H9 (cell line): ENCODE data around the gene RBM22. TPM values are rescaled to one million over a fixed set of nuclear protein-coding genes. Genes with fewer than 3 reads are reported as not detected.
A peak's percentile ranks its signal among the peaks of the same experiment; 100 is the strongest.

Source experiments
- DNase-seq: peaks from one replicate; pipeline ENCODE4 v3.0.0-alpha.2; 2017
- H2AFZ ChIP-seq: one replicate; pipeline ENCODE4 v1.6.1; 2013; ENCODE audit warnings: mild to moderate bottlenecking, low read length, control low read depth, moderate library complexity
- H2AK5ac ChIP-seq: 2 replicates; pipeline ENCODE4 v1.6.1; 2013; ENCODE audit warnings: low read length, control low read depth, mixed read lengths; ENCODE audit not compliant: insufficient read length
- H2BK120ac ChIP-seq: one replicate; pipeline ENCODE4 v1.6.1; 2013; ENCODE audit warnings: low read depth, mild to moderate bottlenecking, low read length, control low read depth, inconsistent platforms; ENCODE audit not compliant: poor library complexity, severe bottlenecking
- H2BK12ac ChIP-seq: 2 replicates; pipeline ENCODE4 v1.6.1; 2013; ENCODE audit warnings: low read length, control low read depth, mixed read lengths, low read depth; ENCODE audit not compliant: insufficient read length
- H2BK15ac ChIP-seq: 2 replicates; pipeline ENCODE4 v1.6.1; 2013; ENCODE audit warnings: low read depth, low read length, control low read depth
- H2BK20ac ChIP-seq: one replicate; pipeline ENCODE4 v1.6.1; 2013; ENCODE audit warnings: low read depth, mild to moderate bottlenecking, low read length, control low read depth, inconsistent platforms; ENCODE audit not compliant: poor library complexity, severe bottlenecking
- H2BK5ac ChIP-seq: 2 replicates; pipeline ENCODE4 v1.6.1; 2013; ENCODE audit warnings: low read length, control low read depth, mixed read lengths; ENCODE audit not compliant: insufficient read length
- H3K14ac ChIP-seq: 2 replicates; pipeline ENCODE4 v1.6.1; 2013; ENCODE audit warnings: low read length, control low read depth; ENCODE audit not compliant: insufficient read depth
- H3K18ac ChIP-seq: 2 replicates; pipeline ENCODE4 v1.6.1; 2013; ENCODE audit warnings: low read depth, mild to moderate bottlenecking, mixed read lengths, low read length, control low read depth; ENCODE audit not compliant: insufficient read length
- H3K23ac ChIP-seq: 2 replicates; pipeline ENCODE4 v1.6.1; 2013; ENCODE audit warnings: low read length, control low read depth, mixed read lengths, low read depth; ENCODE audit not compliant: insufficient read length
- H3K23me2 ChIP-seq: 2 replicates; pipeline ENCODE4 v1.6.1; 2013; ENCODE audit warnings: low read depth, mild to moderate bottlenecking, mixed read lengths, low read length, control low read depth; ENCODE audit not compliant: insufficient read length, poor library complexity, severe bottlenecking
- H3K27ac ChIP-seq: 2 replicates; pipeline ENCODE4 v1.5.1; 2013; ENCODE audit warnings: low read length, control low read depth, mixed read lengths, low read depth; ENCODE audit not compliant: insufficient read length
- H3K27me3 ChIP-seq: 2 replicates; pipeline ENCODE4 v1.6.1; 2013; ENCODE audit warnings: low read length, control low read depth, inconsistent platforms; ENCODE audit not compliant: insufficient read depth
- H3K4ac ChIP-seq: 2 replicates; pipeline ENCODE4 v1.6.1; 2013; ENCODE audit warnings: low read depth, mild to moderate bottlenecking, control low read depth, inconsistent platforms, low read length, moderate library complexity
- H3K4me1 ChIP-seq: 2 replicates; pipeline ENCODE4 v1.6.1; 2013; ENCODE audit warnings: low read length, control low read depth, inconsistent platforms; ENCODE audit not compliant: insufficient read depth
- H3K4me2 ChIP-seq: 2 replicates; pipeline ENCODE4 v1.6.1; 2013; ENCODE audit warnings: low read length, control low read depth, mixed read lengths; ENCODE audit not compliant: insufficient read length, insufficient read depth
- H3K56ac ChIP-seq: 2 replicates; pipeline ENCODE4 v1.6.1; 2013; ENCODE audit warnings: low read depth, mild to moderate bottlenecking, mixed read lengths, low read length, control low read depth; ENCODE audit not compliant: insufficient read length
- H3K79me1 ChIP-seq: 2 replicates; pipeline ENCODE4 v1.6.1; 2013; ENCODE audit warnings: low read depth, mild to moderate bottlenecking, moderate library complexity, low read length, control low read depth, inconsistent platforms; ENCODE audit not compliant: insufficient read depth, poor library complexity, severe bottlenecking
- H3K79me2 ChIP-seq: 2 replicates; pipeline ENCODE4 v1.6.1; 2013; ENCODE audit warnings: low read length, control low read depth, inconsistent platforms; ENCODE audit not compliant: insufficient read depth
- H3K9ac ChIP-seq: 2 replicates; pipeline ENCODE4 v1.6.1; 2013; ENCODE audit warnings: low read length, control low read depth, mixed read lengths; ENCODE audit not compliant: insufficient read length; ENCODE audit errors: extremely low read depth
- H3K9me3 ChIP-seq: one replicate; pipeline ENCODE4 v1.6.1; 2013; ENCODE audit warnings: low read depth, low read length, inconsistent platforms; ENCODE audit not compliant: control insufficient read depth
- H3T11ph ChIP-seq: one replicate; pipeline ENCODE4 v1.6.1; 2013; ENCODE audit warnings: mild to moderate bottlenecking, low read length, control low read depth, inconsistent platforms
- H4K20me1 ChIP-seq: one replicate; pipeline ENCODE4 v1.6.1; 2013; ENCODE audit not compliant: control insufficient read depth, insufficient read length, insufficient read depth
- H4K5ac ChIP-seq: 2 replicates; pipeline ENCODE4 v1.6.1; 2013; ENCODE audit warnings: low read depth, mild to moderate bottlenecking, mixed read lengths, low read length, control low read depth; ENCODE audit not compliant: insufficient read length
- H4K8ac ChIP-seq: replicated peaks from 2 replicates; pipeline ENCODE4 v1.6.1; 2013; ENCODE audit warnings: low read length, control low read depth, mixed read lengths, low read depth; ENCODE audit not compliant: insufficient read length
- H4K91ac ChIP-seq: 2 replicates; pipeline ENCODE4 v1.6.1; 2013; ENCODE audit warnings: low read depth, mild to moderate bottlenecking, moderate library complexity, mixed read lengths, low read length, control low read depth; ENCODE audit not compliant: insufficient read length
- H3K27ac Mint-ChIP-seq, 3 experiments: 2 replicates in 2 of 3; 3 replicates in 1 of 3; pipeline ENCODE4 v1.8.0; 2020 to 2021; ENCODE audit warnings: mixed read lengths in 3 of 3, mild to moderate bottlenecking in 1 of 3, moderate library complexity in 1 of 3
- H3K27me3 Mint-ChIP-seq: 2 replicates; pipeline ENCODE4 v1.8.0; 2021; ENCODE audit warnings: low read depth, mild to moderate bottlenecking, moderate library complexity, mixed read lengths
- H3K36me3 Mint-ChIP-seq, 3 experiments: 2 replicates in 2 of 3; 3 replicates in 1 of 3; pipeline ENCODE4 v1.8.0; 2020 to 2021; ENCODE audit warnings: low read depth in 3 of 3, mixed read lengths in 3 of 3; ENCODE audit not compliant: insufficient read depth in 1 of 3
- H3K4me1 Mint-ChIP-seq, 2 experiments: 2 replicates each; pipeline ENCODE4 v1.8.0; 2020; ENCODE audit warnings: mixed read lengths in 2 of 2
- H3K4me3 Mint-ChIP-seq, 2 experiments: 2 replicates in 1 of 2; 3 replicates in 1 of 2; pipeline ENCODE4 v1.8.0; 2020 to 2021; ENCODE audit warnings: mild to moderate bottlenecking in 2 of 2, mixed read lengths in 2 of 2, moderate library complexity in 1 of 2
- H3K9me3 Mint-ChIP-seq, 2 experiments: 2 replicates in 1 of 2; 3 replicates in 1 of 2; pipeline ENCODE4 v1.8.0; 2020; ENCODE audit warnings: mild to moderate bottlenecking in 2 of 2, mixed read lengths in 2 of 2, moderate library complexity in 1 of 2
- WGBS: extraction: QIAGEN DNeasy Blood & Tissue Kit; methylation state at CpG from one replicate; pipeline ENCODE4 v1.1.7; 2013; ENCODE audit warnings: missing lambda C conversion rate, low lambda C conversion rate, mixed read lengths; ENCODE audit not compliant: insufficient read length; ENCODE audit errors: extremely low coverage; 5-methylcytosine and 5-hydroxymethylcytosine counted together
- total RNA-seq: library from RNA; stranded (reverse); gene quantifications from 2 replicates; pipeline ENCODE4 v1.2.1, GENCODE V29; 2021
- TF ChIP-seq, protein P1 (sequence below): fragments of 200-600 bp; sonication (generic); conservative IDR thresholded peaks from 3 replicates; pipeline ENCODE4 v1.8.0; 2021; ENCODE audit warnings: antibody characterized with exemption, mild to moderate bottlenecking

RBM22 gene
- total RNA-seq, 1 experiment from 2014 or later, result 47.0 TPM

DNA sequence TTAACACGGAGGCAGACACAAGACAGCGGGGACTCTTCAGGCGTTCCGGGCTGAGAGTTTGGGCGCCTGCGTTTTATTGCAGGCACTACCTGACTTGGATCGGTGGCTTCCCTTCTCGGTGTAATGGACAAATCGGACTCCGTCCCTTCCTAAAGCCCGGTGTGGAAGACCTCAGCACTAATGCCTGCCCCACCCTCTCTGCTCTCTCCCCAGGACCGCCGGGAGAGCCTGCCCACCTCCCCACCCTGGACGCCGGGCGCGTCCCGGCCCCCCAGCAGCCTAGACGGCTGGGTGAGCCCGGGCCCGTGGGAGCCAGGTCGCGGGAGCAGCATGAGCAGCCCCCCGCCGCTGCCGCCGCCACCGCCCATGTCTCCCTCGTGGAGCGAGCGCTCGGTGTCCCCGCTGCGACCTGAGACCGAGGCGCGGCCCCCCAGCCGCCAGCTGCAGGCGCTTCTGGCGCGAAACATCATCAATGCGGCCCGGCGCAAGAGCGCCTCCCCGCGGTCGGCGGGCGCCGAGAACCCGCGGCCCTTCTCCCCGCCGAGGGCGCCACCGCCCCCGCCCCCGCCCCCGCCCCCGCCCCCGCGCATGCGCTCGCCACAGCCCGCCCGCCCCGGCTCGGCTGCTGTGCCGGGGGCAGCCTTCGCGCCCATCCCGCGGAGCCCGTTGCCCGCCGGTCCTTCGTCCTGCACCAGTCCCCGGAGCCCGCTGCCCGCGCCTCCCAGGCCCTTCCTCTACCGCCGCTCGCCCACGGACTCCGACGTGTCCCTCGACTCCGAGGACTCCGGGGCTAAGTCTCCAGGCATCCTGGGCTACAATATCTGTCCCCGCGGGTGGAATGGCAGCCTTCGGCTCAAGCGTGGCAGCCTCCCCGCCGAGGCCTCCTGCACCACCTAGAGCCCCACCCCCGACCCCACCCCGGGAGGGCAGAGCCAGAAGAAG is 44.4 kb downstream of the RBM22 start:
- no peak overlapping the region for H2AK5ac ChIP-seq
- TF ChIP-seq, protein P1, sequence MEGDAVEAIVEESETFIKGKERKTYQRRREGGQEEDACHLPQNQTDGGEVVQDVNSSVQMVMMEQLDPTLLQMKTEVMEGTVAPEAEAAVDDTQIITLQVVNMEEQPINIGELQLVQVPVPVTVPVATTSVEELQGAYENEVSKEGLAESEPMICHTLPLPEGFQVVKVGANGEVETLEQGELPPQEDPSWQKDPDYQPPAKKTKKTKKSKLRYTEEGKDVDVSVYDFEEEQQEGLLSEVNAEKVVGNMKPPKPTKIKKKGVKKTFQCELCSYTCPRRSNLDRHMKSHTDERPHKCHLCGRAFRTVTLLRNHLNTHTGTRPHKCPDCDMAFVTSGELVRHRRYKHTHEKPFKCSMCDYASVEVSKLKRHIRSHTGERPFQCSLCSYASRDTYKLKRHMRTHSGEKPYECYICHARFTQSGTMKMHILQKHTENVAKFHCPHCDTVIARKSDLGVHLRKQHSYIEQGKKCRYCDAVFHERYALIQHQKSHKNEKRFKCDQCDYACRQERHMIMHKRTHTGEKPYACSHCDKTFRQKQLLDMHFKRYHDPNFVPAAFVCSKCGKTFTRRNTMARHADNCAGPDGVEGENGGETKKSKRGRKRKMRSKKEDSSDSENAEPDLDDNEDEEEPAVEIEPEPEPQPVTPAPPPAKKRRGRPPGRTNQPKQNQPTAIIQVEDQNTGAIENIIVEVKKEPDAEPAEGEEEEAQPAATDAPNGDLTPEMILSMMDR, result peak; percentile 78
- H2BK12ac ChIP-seq, result no peak overlapping the region
- WGBS, result no CpG with 5 or more reads among the region's 99 CpGs
- H4K20me1 ChIP-seq, result no peaks in the 10 kb centered on the region
- no peaks in the 10 kb centered on the region; the same call in 1 of the 2 replicates for H3K27me3 ChIP-seq
- peaks cover 4% of the 10 kb centered on the region for H3K23me2 ChIP-seq
- H3K4me2 ChIP-seq, result peak overlapping the region; percentile 79
- no peak overlapping the region for H4K8ac ChIP-seq
- peak overlapping the region; percentile 58 for H2AFZ ChIP-seq
- no peak overlapping the region for H2BK5ac ChIP-seq
- H4K91ac ChIP-seq, result no peak overlapping the region
- no peak overlapping the region for H2BK20ac ChIP-seq
- peak overlapping the region in 1 of 3 experiments; percentile 67; a peak in 2 of 7 replicates for H3K27ac Mint-ChIP-seq
- H3K56ac ChIP-seq, result no peak overlapping the region
- no peaks in the 10 kb centered on the region for H3K79me2 ChIP-seq
- H2BK120ac ChIP-seq, result no peak overlapping the region
- peaks cover 30 to 51% of the 10 kb centered on the region in 2 experiments for H3K4me1 Mint-ChIP-seq
- no peak overlapping the region for H2BK15ac ChIP-seq
- peak; percentile 86 for DNase-seq
- peak overlapping the region; percentile 78 for H3K9ac ChIP-seq
- no peaks in the 10 kb centered on the region for H3K4me1 ChIP-seq
- H3K18ac ChIP-seq, result peak overlapping the region; percentile 65
- H3K14ac ChIP-seq, result peak overlapping the region; percentile 91
- H3K4ac ChIP-seq, result no peak overlapping the region
- H3K23ac ChIP-seq, result no peak overlapping the region
- H3K4me3 Mint-ChIP-seq, result peak overlapping the region; percentile 72 to 82
- H3K79me1 ChIP-seq, result no peaks in the 10 kb centered on the region
- no peak overlapping the region for H4K5ac ChIP-seq
- no peaks in the 10 kb centered on the region; a peak in 1 of 7 replicates for H3K36me3 Mint-ChIP-seq
- H3T11ph ChIP-seq, result no peak overlapping the region
- no peaks in the 10 kb centered on the region for H3K9me3 ChIP-seq
- no peaks in the 10 kb centered on the region for H3K9me3 Mint-ChIP-seq
- H3K27me3 Mint-ChIP-seq, result peaks cover 23% of the 10 kb centered on the region
- no peak overlapping the region for H3K27ac ChIP-seq
